ENCODE measurements around the gene ATM.

Gene ATM

GRCh38 chr11:108293229-108293628, 70.4 kb downstream of the ATM start:
- H3K9ac ChIP-seq (ENCODE audit: low read length) = no peak overlapping the region
- no peak overlapping the region for H3K4me3 ChIP-seq (ENCODE audit: low read length)
- no peak overlapping the region for H3K27ac ChIP-seq (ENCODE audit: low read length)
- H3K79me2 ChIP-seq (ENCODE audit: low read length) = no peaks in the 10 kb centered on the region
- no peaks in the 10 kb centered on the region for H3K9me3 ChIP-seq (ENCODE audit: insufficient read depth, low read length)
- H3K4me2 ChIP-seq (ENCODE audit: low read length) = no peak overlapping the region
- no peaks in the 10 kb centered on the region for H3K27me3 ChIP-seq (ENCODE audit: low read depth, low read length)
- TF ChIP-seq EZH2phosphoT487 (IDR thresholded peaks at IDR 0.05; ENCODE audit: low read depth) = no peak
- no peaks in the 10 kb centered on the region for H4K20me1 ChIP-seq (ENCODE audit: insufficient read depth, low read length)
- no peaks in the 10 kb centered on the region for H3K4me1 ChIP-seq (ENCODE audit: low read length)
- peaks cover 2% of the 10 kb centered on the region for H3K36me3 ChIP-seq (replicated peaks; ENCODE audit: low read depth, low read length)
- H2AFZ ChIP-seq (ENCODE audit: low read depth, low read length) = no peak overlapping the region

DNA sequence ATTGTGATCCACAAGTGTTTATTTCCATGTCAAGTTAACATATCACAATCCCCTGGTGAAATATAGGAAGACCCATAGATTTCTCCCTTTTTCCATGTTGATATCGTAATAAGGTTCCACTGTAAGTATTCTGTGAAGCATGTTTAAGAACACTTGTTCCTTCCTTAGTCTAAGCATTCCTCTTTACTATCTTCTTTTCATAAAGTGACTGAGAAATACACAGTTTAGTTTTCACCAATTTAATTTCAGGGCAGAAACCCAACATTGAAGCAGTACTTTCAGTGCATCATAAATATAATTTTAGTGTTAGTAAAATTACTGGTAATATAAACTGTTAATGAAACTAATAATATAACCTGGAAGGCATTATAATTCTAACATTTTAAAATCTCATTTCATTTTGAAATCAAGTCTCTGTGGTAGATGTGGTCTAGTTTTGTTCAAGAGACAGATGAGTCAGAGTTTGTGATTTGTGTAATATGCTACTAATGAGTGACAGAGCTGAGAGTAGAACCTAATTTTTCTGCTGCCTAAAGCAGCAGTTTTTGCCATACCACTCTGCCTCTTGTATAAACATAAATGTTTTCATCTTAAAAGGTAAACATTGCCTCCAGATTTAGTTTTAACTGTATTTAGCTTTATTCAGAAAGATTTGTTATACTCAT, 79.4 kb downstream of the ATM start:
- H2AFZ ChIP-seq (ENCODE audit: low read depth, low read length) = no peak overlapping the region
- H3K27me3 ChIP-seq (ENCODE audit: low read depth, low read length) = no peaks in the 10 kb centered on the region
- no peak overlapping the region for H3K9ac ChIP-seq (ENCODE audit: low read length)
- no peak overlapping the region for H3K27ac ChIP-seq (ENCODE audit: low read length)
- no peaks in the 10 kb centered on the region for H4K20me1 ChIP-seq (ENCODE audit: insufficient read depth, low read length)
- H3K79me2 ChIP-seq (ENCODE audit: low read length) = no peaks in the 10 kb centered on the region
- H3K4me2 ChIP-seq (ENCODE audit: low read length) = no peak overlapping the region
- no peak for TF ChIP-seq EZH2phosphoT487 (IDR thresholded peaks at IDR 0.05; ENCODE audit: low read depth)
- TF ChIP-seq, protein P1, sequence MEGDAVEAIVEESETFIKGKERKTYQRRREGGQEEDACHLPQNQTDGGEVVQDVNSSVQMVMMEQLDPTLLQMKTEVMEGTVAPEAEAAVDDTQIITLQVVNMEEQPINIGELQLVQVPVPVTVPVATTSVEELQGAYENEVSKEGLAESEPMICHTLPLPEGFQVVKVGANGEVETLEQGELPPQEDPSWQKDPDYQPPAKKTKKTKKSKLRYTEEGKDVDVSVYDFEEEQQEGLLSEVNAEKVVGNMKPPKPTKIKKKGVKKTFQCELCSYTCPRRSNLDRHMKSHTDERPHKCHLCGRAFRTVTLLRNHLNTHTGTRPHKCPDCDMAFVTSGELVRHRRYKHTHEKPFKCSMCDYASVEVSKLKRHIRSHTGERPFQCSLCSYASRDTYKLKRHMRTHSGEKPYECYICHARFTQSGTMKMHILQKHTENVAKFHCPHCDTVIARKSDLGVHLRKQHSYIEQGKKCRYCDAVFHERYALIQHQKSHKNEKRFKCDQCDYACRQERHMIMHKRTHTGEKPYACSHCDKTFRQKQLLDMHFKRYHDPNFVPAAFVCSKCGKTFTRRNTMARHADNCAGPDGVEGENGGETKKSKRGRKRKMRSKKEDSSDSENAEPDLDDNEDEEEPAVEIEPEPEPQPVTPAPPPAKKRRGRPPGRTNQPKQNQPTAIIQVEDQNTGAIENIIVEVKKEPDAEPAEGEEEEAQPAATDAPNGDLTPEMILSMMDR (IDR thresholded peaks at IDR 0.05; ENCODE audit: low read depth, low read length) = no peak
- H3K36me3 ChIP-seq (replicated peaks; ENCODE audit: low read depth, low read length) = peaks cover 27% of the 10 kb centered on the region
- H3K4me3 ChIP-seq (ENCODE audit: low read length) = no peak overlapping the region
- H3K9me3 ChIP-seq (ENCODE audit: insufficient read depth, low read length) = no peaks in the 10 kb centered on the region
- peaks cover 15% of the 10 kb centered on the region for H3K4me1 ChIP-seq (ENCODE audit: low read length)

DNA sequence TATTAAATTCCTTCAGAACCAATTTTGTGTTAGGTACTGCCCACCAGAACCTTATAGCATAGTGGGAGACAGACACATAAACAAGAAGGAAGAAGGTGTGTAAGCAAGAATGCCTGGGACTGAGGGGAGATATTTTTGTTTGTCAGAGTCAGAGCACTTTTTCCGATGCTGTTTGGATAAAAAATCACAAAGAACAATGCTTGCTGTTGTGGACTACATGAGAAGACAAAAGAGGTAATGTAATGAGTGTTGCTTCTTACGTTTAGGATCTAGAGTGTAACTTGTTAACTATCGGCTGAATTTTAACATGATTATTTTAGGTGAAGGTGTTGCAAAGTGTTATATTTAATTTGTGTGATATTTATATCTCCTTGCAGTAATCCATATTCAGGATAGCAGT, 84.9 kb downstream of the ATM start:
- Histone ChIP-seq H3K36me3 (replicated peaks; ENCODE audit: low read depth, low read length) (peaks cover 30% of the 10 kb centered on the region), H3K4me2 (ENCODE audit: low read length) (no peak overlapping the region)
- TF ChIP-seq, protein P1 (IDR thresholded peaks at IDR 0.05; ENCODE audit: low read depth, low read length) = no peak
- TF ChIP-seq EZH2phosphoT487 (IDR thresholded peaks at IDR 0.05; ENCODE audit: low read depth) = no peak

GRCh38 chr11:108313444-108313843, 90.6 kb downstream of the ATM start:
- no peaks in the 10 kb centered on the region for H3K27me3 ChIP-seq (ENCODE audit: low read depth, low read length)
- no peaks in the 10 kb centered on the region for H3K4me1 ChIP-seq (ENCODE audit: low read length)
- H4K20me1 ChIP-seq (ENCODE audit: insufficient read depth, low read length) = no peaks in the 10 kb centered on the region
- no peaks in the 10 kb centered on the region for H3K79me2 ChIP-seq (ENCODE audit: low read length)
- no peak overlapping the region for H2AFZ ChIP-seq (ENCODE audit: low read depth, low read length)
- H3K4me2 ChIP-seq (ENCODE audit: low read length) = no peak overlapping the region
- H3K9ac ChIP-seq (ENCODE audit: low read length) = no peak overlapping the region
- H3K36me3 ChIP-seq (replicated peaks; ENCODE audit: low read depth, low read length) = peaks cover 24% of the 10 kb centered on the region
- no peak for TF ChIP-seq EZH2phosphoT487 (IDR thresholded peaks at IDR 0.05; ENCODE audit: low read depth)
- TF ChIP-seq, protein P1 (IDR thresholded peaks at IDR 0.05; ENCODE audit: low read depth, low read length) = no peak
- H3K27ac ChIP-seq (ENCODE audit: low read length) = no peak overlapping the region
- no peak overlapping the region for H3K4me3 ChIP-seq (ENCODE audit: low read length)
- no peaks in the 10 kb centered on the region for H3K9me3 ChIP-seq (ENCODE audit: insufficient read depth, low read length)

More for the DNA sequence above, 84.9 kb downstream of the ATM start:
- Histone ChIP-seq H3K9me3 (ENCODE audit: insufficient read depth, low read length) (no peaks in the 10 kb centered on the region), H2AFZ (ENCODE audit: low read depth, low read length) (no peak overlapping the region), H3K27ac (ENCODE audit: low read length) (no peak overlapping the region), H3K4me1 (ENCODE audit: low read length) (peaks cover 2% of the 10 kb centered on the region), H3K27me3 (ENCODE audit: low read depth, low read length) (no peaks in the 10 kb centered on the region), H3K79me2 (ENCODE audit: low read length) (no peaks in the 10 kb centered on the region), H3K9ac (ENCODE audit: low read length) (no peak overlapping the region), H3K4me3 (ENCODE audit: low read length) (no peak overlapping the region), H4K20me1 (ENCODE audit: insufficient read depth, low read length) (no peaks in the 10 kb centered on the region)

All from OCI-LY3 (cell line).